ENCODE data around the gene MUC4. TPM values are rescaled to one million over a fixed set of nuclear protein-coding genes. Genes with fewer than 3 reads are reported as not detected.
"Not testable (repeated sequence)": the region's sequence is repeated elsewhere in the genome, so short reads cannot be mapped to it uniquely, and the experiment has no call there.

The MUC4 gene
- total RNA-seq, 1 experiment from 2014 or later: not detected

- TF ChIP-seq EZH2 (IDR thresholded peaks at IDR 0.05; ENCODE audit: low read length, unreplicated experiment) (no peak), EZH2phosphoT487 (IDR thresholded peaks at IDR 0.05; ENCODE audit: borderline replicate concordance, low read length) (no peak), CTCF (conservative IDR thresholded peaks at IDR 0.05; ENCODE audit: low read depth, low read length) (no peak)
- H4K20me1 ChIP-seq (ENCODE audit: low read length): no peaks in the 10 kb centered on the region
- H3K9ac ChIP-seq (ENCODE audit: low read length): no peak overlapping the region
- ATAC-seq: no peak
- ChIA-PET CTCF (no interaction called here), POLR2A (ENCODE audit: unreplicated experiment) (no interaction called here)
- H3K79me2 ChIP-seq (ENCODE audit: low read length): no peaks in the 10 kb centered on the region
- peaks cover 8% of the 10 kb centered on the region; the same call in 1 of the 2 replicates for H3K4me1 ChIP-seq (ENCODE audit: insufficient read depth, low read length)
- no TSS peak for BruUV-seq (replicated peaks)
- H3K4me3 ChIP-seq (ENCODE audit: low read length): no peak overlapping the region
- H3K36me3 ChIP-seq (ENCODE audit: low read depth, low read length): no peaks in the 10 kb centered on the region
- H3K9me3 ChIP-seq (ENCODE audit: low read length): no peaks in the 10 kb centered on the region
- intact Hi-C loops (cut with micrococcal nuclease): no loop called here
- H3K4me2 ChIP-seq (ENCODE audit: low read length): no peak overlapping the region
- peaks cover 6% of the 10 kb centered on the region; the same call in 1 of the 2 replicates for H3K27me3 ChIP-seq (ENCODE audit: low read length)
- H2AFZ ChIP-seq (ENCODE audit: low read length): no peak overlapping the region
- no peaks in the 10 kb centered on the region for H3K9me2 ChIP-seq (replicated peaks; ENCODE audit: low read length)
- no peaks in the 10 kb centered on the region for H3F3A ChIP-seq (ENCODE audit: low read length, unreplicated experiment)
- no peak for DNase-seq
- H3K27ac ChIP-seq (ENCODE audit: low read length): no peak overlapping the region
Measured at GRCh38 chr3:195806211-195806915, 5.4 kb downstream of the MUC4 start.

- H3K79me2 ChIP-seq (ENCODE audit: low read length); ATAC-seq; H3K36me3 ChIP-seq (ENCODE audit: low read depth, low read length); H3K9me3 ChIP-seq (ENCODE audit: low read length); H3K4me1 ChIP-seq (ENCODE audit: insufficient read depth, low read length); H2AFZ ChIP-seq (ENCODE audit: low read length); H3K27ac ChIP-seq (ENCODE audit: low read length); H3K27me3 ChIP-seq (ENCODE audit: low read length); H4K20me1 ChIP-seq (ENCODE audit: low read length); intact Hi-C loops (cut with micrococcal nuclease); H3K9me2 ChIP-seq (replicated peaks; ENCODE audit: low read length); H3K9ac ChIP-seq (ENCODE audit: low read length); H3K4me3 ChIP-seq (ENCODE audit: low read length); DNase-seq; BruUV-seq (replicated peaks); H3F3A ChIP-seq (ENCODE audit: low read length, unreplicated experiment); POLR2A ChIA-PET (ENCODE audit: unreplicated experiment); H3K4me2 ChIP-seq (ENCODE audit: low read length): not testable (repeated sequence)
- CTCF ChIA-PET: interaction anchor here (0.6 kb wide), 1 partner anchor 669 kb away, joined by 3 read pairs; no protein-coding TSS in a partner anchor
Measured at GRCh38 chr3:195805588-195805987, 6.1 kb downstream of the MUC4 start.

GRCh38 chr3:195805181-195805580 is 6.5 kb downstream of the MUC4 start:
- ChIA-PET CTCF (interaction anchor here (0.6 kb wide), 1 partner anchor 669 kb away, joined by 3 read pairs; no protein-coding TSS in a partner anchor), POLR2A (ENCODE audit: unreplicated experiment) (no interaction called here)
- ATAC-seq (no peak), DNase-seq (no peak)
- Histone ChIP-seq H2AFZ (ENCODE audit: low read length) (no peak overlapping the region), H3K9me3 (ENCODE audit: low read length) (no peaks in the 10 kb centered on the region), H3K9ac (ENCODE audit: low read length) (no peak overlapping the region), H3K36me3 (ENCODE audit: low read depth, low read length) (no peaks in the 10 kb centered on the region), H3K27me3 (ENCODE audit: low read length) (0 out of 2 replicates have a peak, but pooled peaks cover 5% of the 10 kb centered on the region), H3K79me2 (ENCODE audit: low read length) (no peaks in the 10 kb centered on the region), H3K9me2 (replicated peaks; ENCODE audit: low read length) (no peaks in the 10 kb centered on the region), H3K4me1 (ENCODE audit: insufficient read depth, low read length) (peaks cover 8% of the 10 kb centered on the region; the same call in 1 of the 2 replicates), H3F3A (ENCODE audit: low read length, unreplicated experiment) (no peaks in the 10 kb centered on the region), H3K4me3 (ENCODE audit: low read length) (no peak overlapping the region), H3K27ac (ENCODE audit: low read length) (no peak overlapping the region), H3K4me2 (ENCODE audit: low read length) (no peak overlapping the region), H4K20me1 (ENCODE audit: low read length) (no peaks in the 10 kb centered on the region)
- intact Hi-C loops (cut with micrococcal nuclease): no loop called here
- no TSS peak for BruUV-seq (replicated peaks)
- TF ChIP-seq EZH2 (IDR thresholded peaks at IDR 0.05; ENCODE audit: low read length, unreplicated experiment) (no peak), EZH2phosphoT487 (IDR thresholded peaks at IDR 0.05; ENCODE audit: borderline replicate concordance, low read length) (no peak), CTCF (conservative IDR thresholded peaks at IDR 0.05; ENCODE audit: low read depth, low read length) (no peak)
